A549 (cell line): ENCODE results near the gene IGSF9B.

Source experiments
- CHD4 ChIP-seq: fragments of 200-600 bp; sonication (generic); IDR thresholded peaks from 2 replicates; pipeline ENCODE4 v1.6.1; 2016; ENCODE audit warnings: antibody characterized with exemption, mild to moderate bottlenecking, borderline replicate concordance
- CTCF ChIP-seq: fragments of >200 bp; sonication (Bioruptor Twin); formaldehyde crosslinking; IDR thresholded peaks from 3 replicates; pipeline ENCODE4 v1.5.1; 2016
- EP300 ChIP-seq, 2 experiments: fragments of >200 bp; sonication (Bioruptor Twin); formaldehyde crosslinking; IDR thresholded peaks; 2 replicates in 1 of 2; 3 replicates in 1 of 2; pipeline ENCODE4 v1.6.1; 2016 to 2017
- HDAC2 ChIP-seq: fragments of 200-600 bp; sonication (generic); IDR thresholded peaks from 2 replicates; pipeline ENCODE4 v1.6.1; 2016
- HOXB5 ChIP-seq: fragments of 250-450 bp; sonication (Bioruptor Pico); IDR thresholded peaks from 2 replicates; pipeline ENCODE4 v1.5.0; 2020; ENCODE audit warnings: mild to moderate bottlenecking, moderate library complexity
- POLR2A ChIP-seq: IDR thresholded peaks from 2 replicates; pipeline ENCODE4 v1.6.1; 2012; ENCODE audit warnings: mild to moderate bottlenecking, low read length
- RARB ChIP-seq: fragments of 250-450 bp; sonication (Bioruptor Pico); IDR thresholded peaks from 2 replicates; pipeline ENCODE4 v1.8.0; 2021; ENCODE audit warnings: mild to moderate bottlenecking, moderate library complexity
- SMC3 ChIP-seq: fragments of >200 bp; sonication (Bioruptor Twin); formaldehyde crosslinking; IDR thresholded peaks from 3 replicates; pipeline ENCODE4 v1.6.1; 2018; ENCODE audit warnings: inconsistent platforms
- SREBF2 ChIP-seq: fragments of 450-650 bp; IDR thresholded peaks from 2 replicates; pipeline ENCODE4 v1.6.1; 2014; ENCODE audit warnings: mild to moderate bottlenecking, moderate library complexity

GRCh38 chr11:133907841-133908241 lies 48.9 kb downstream of the IGSF9B start:
- TF ChIP-seq SREBF2: no peak
- TF ChIP-seq POLR2A: no peak
- TF ChIP-seq CTCF: no peak
- TF ChIP-seq EP300 (IDR thresholded peaks at IDR 0.05): no peak
- no peak for TF ChIP-seq HOXB5
- no peak for TF ChIP-seq RARB (CRISPR knock-in tag)
- no peak for TF ChIP-seq SMC3
- TF ChIP-seq HDAC2: no peak
- TF ChIP-seq CHD4: no peak
